HepG2 (cell line): Measurements from ENCODE around the gene BRD1. TPM values are rescaled to one million over a fixed set of nuclear protein-coding genes. Genes with fewer than 3 reads are reported as not detected.

Experiments used
- ASH2L ChIP-seq: fragments of 300-600, 200-600 bp; sonication (generic); IDR thresholded peaks from 2 replicates; pipeline ENCODE4 v1.7.0; 2017; ENCODE audit warnings: low read depth, mild to moderate bottlenecking, moderate library complexity, mixed read lengths, low read length; ENCODE audit not compliant: insufficient read length
- ELF4 ChIP-seq: sonication (generic); formaldehyde crosslinking; IDR thresholded peaks from 2 replicates; pipeline ENCODE4 v1.5.0; 2020; ENCODE audit warnings: missing genetic modification reagents, mild to moderate bottlenecking, moderate library complexity, borderline replicate concordance
- KLF13 ChIP-seq: sonication (generic); formaldehyde crosslinking; IDR thresholded peaks from 2 replicates; pipeline ENCODE4 v1.4.0; 2020; ENCODE audit warnings: mild to moderate bottlenecking, missing genetic modification reagents
- MBNL3 ChIP-seq: fragments of 250-450 bp; sonication (Bioruptor Pico); conservative IDR thresholded peaks from 2 replicates; pipeline ENCODE4 v1.8.0; 2022; ENCODE audit warnings: mild to moderate bottlenecking, inconsistent platforms
- PREB ChIP-seq: sonication (generic); formaldehyde crosslinking; IDR thresholded peaks from 2 replicates; pipeline ENCODE4 v1.4.0; 2020; ENCODE audit warnings: missing genetic modification reagents
- RERE ChIP-seq: IDR thresholded peaks from 2 replicates; pipeline ENCODE4 v1.6.1; 2016; ENCODE audit warnings: low read depth, missing genetic modification reagents, missing compliant biosample characterization
- RORA ChIP-seq: sonication (generic); formaldehyde crosslinking; IDR thresholded peaks from 2 replicates; pipeline ENCODE4 v1.5.0; 2020; ENCODE audit warnings: mild to moderate bottlenecking, missing genetic modification reagents, moderate library complexity
- SATB2 ChIP-seq: sonication (generic); formaldehyde crosslinking; IDR thresholded peaks from 2 replicates; pipeline ENCODE4 v1.5.0; 2020; ENCODE audit warnings: missing genetic modification reagents
- SRY ChIP-seq: sonication (generic); formaldehyde crosslinking; IDR thresholded peaks from 2 replicates; pipeline ENCODE4 v1.8.0; 2022; ENCODE audit warnings: mild to moderate bottlenecking, missing genetic modification reagents
- TAF1 ChIP-seq: sonication (generic); formaldehyde crosslinking; IDR thresholded peaks from 2 replicates; pipeline ENCODE4 v1.4.0; 2020; ENCODE audit warnings: missing genetic modification reagents
- U2AF1 ChIP-seq: fragments of 200-400 bp; formaldehyde crosslinking; optimal IDR thresholded peaks from 2 replicates; pipeline ENCODE3; 2017; ENCODE audit warnings: mild to moderate bottlenecking, low read depth, low read length
- ZFP41 ChIP-seq: sonication (generic); formaldehyde crosslinking; IDR thresholded peaks from 2 replicates; pipeline ENCODE4 v1.4.0; 2020; ENCODE audit warnings: mild to moderate bottlenecking, missing genetic modification reagents, borderline replicate concordance
- ZMYM4 ChIP-seq: sonication (generic); formaldehyde crosslinking; IDR thresholded peaks from 2 replicates; pipeline ENCODE4 v1.8.1; 2023; ENCODE audit warnings: mild to moderate bottlenecking, missing genetic modification reagents
- ZNF234 ChIP-seq: sonication (generic); formaldehyde crosslinking; conservative IDR thresholded peaks from 2 replicates; pipeline ENCODE4 v1.5.1; 2020; ENCODE audit warnings: mild to moderate bottlenecking, missing genetic modification reagents
- ZNF30 ChIP-seq: sonication (generic); formaldehyde crosslinking; IDR thresholded peaks from 2 replicates; pipeline ENCODE4 v1.5.0; 2020; ENCODE audit warnings: mild to moderate bottlenecking, missing genetic modification reagents
- ZNF33A ChIP-seq: sonication (generic); formaldehyde crosslinking; IDR thresholded peaks from 2 replicates; pipeline ENCODE4 v1.5.1; 2020; ENCODE audit warnings: missing genetic modification reagents, mild to moderate bottlenecking, moderate library complexity, borderline replicate concordance
- ZNF687 ChIP-seq: sonication (generic); formaldehyde crosslinking; IDR thresholded peaks from 2 replicates; pipeline ENCODE4 v1.5.1; 2020; ENCODE audit warnings: mild to moderate bottlenecking, missing genetic modification reagents, moderate library complexity
- ZNF703 ChIP-seq: sonication (generic); formaldehyde crosslinking; IDR thresholded peaks from 2 replicates; pipeline ENCODE4 v1.5.1; 2020; ENCODE audit warnings: missing genetic modification reagents, mild to moderate bottlenecking, moderate library complexity, borderline replicate concordance
- polyA plus RNA-seq, 8 experiments: library from polyadenylated mRNA; depleted of rRNA in 3 of 8; stranded (reverse) in 7 of 8; unstranded in 1 of 8; fragments of >200 nt; fragmentation: Illumina TruSeq in 4 of 8; extraction: Trizol in 4 of 8; gene quantifications; 2 replicates each; pipeline versions ENCODE4 v1.2.1 to v1.2.3, GENCODE V29; 2011 to 2016; ENCODE audit warnings: low read depth in 4 of 8, missing spikeins in 1 of 8, mixed read lengths in 1 of 8; ENCODE audit not compliant: insufficient read depth in 1 of 8
- total RNA-seq, 5 experiments: library from RNA; depleted of rRNA; stranded (reverse); fragments of >200 nt; fragmentation: Illumina TruSeq; extraction: Trizol; gene quantifications; 2 replicates each; pipeline ENCODE4 v1.2.3, GENCODE V29; 2016; ENCODE audit warnings: low read depth in 1 of 5

Gene BRD1
- total and polyA plus RNA-seq, 2 of the 13 experiments (the other 11 are each of a cell fraction or from before 2014, with no cell fraction given): 5.1 to 12.0 TPM

- TF ChIP-seq PREB (CRISPR knock-in tag) (no peak), ZNF33A (0 out of 2 replicates have a peak, but pooled peaks have one; percentile 41), TAF1 (CRISPR knock-in tag) (peak; percentile 91), SATB2 (CRISPR knock-in tag) (no peak), ELF4 (CRISPR knock-in tag) (no peak), SRY (peak; percentile 93), ZNF703 (CRISPR knock-in tag) (peak; percentile 74; the same call in 1 of the 2 replicates), ZNF30 (CRISPR knock-in tag) (no peak), ZNF687 (peak; percentile 92), ZFP41 (CRISPR knock-in tag) (no peak), KLF13 (CRISPR knock-in tag) (no peak), RORA (no peak; the same call in 1 of the 2 replicates), MBNL3 (CRISPR knock-in tag) (no peak), RERE (CRISPR knock-in tag) (no peak), ZMYM4 (peak; percentile 42; the same call in 1 of the 2 replicates), ASH2L (peak; percentile 58), U2AF1 (no peak), ZNF234 (CRISPR knock-in tag) (0 out of 2 replicates have a peak, but pooled peaks have one; percentile 82)
Measured at GRCh38 chr22:49852898-49853894, 25.5 kb upstream of the BRD1 start, which contains the start of gene ZBED4 (continued).
